ENCODE data around the gene HEPHL1.

The HEPHL1 gene

DNA sequence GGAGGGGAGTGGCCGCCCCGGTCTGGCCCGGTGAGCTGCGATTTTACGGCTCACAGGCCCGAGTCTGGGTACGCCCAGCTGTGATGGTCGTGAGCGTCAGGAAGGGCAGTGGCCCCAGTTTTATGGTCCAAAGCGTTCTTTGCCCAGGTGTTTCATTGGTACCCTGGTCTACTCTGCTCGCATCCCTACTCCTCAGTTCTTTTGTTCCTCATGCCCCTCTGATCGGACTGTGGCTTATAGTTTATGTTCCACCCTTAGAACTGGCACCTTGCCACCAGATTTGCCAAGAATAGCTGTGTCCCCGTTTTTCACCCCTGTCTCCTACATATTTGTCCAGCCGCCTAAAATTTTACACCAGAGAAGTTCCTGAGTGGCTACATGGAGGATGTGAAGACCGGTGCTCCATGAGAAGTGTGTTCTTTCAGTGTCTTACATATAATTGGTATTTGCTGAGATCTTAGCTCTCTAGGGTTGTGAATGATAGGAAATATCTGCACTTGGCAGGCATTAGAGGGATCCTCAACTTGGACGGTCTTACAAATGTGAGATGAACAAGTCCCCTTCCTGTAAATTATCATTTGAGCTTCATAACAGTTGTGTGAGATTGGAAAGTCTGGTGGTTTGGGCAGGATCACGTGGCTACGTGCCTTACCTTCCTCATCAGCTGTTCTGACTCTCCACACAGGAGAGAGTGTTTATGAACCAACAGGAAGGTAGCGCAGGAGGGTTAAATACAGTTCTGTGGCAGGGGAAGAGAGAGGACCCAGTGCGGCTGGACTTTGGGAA lies 108.6 kb downstream of the HEPHL1 start:
- no peak for DNase-seq (ENCODE audit: low read depth)

- no peak for DNase-seq (ENCODE audit: low read depth)
Measured at GRCh38 chr11:94130298-94131046, 109.3 kb downstream of the HEPHL1 start.

GRCh38 chr11:94131047-94131717 lies 110.0 kb downstream of the HEPHL1 start:
- no peak for DNase-seq (ENCODE audit: low read depth)

DNA sequence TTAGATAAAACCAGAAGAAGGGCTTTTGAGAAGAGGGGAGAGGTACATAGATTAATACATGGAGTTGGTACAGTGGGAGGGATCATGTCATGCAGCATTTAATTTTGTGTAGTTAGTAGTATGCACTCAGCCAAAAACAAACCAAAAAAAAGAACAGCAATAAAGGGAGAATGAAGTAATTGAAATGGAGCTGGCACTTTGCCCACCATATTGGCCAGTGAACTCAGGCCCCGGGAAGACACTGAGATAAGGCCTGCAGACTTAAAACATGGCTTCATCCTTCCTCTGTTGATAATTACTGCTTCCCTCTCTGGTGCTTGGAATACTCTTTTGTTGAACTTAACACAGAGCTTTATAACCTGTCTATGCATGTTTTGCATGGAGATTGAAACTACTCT lies 110.6 kb downstream of the HEPHL1 start:
- DNase-seq (ENCODE audit: low read depth), result no peak

GRCh38 chr11:94132152-94132558 lies 111.0 kb downstream of the HEPHL1 start:
- no peak for DNase-seq (ENCODE audit: low read depth)

DNA sequence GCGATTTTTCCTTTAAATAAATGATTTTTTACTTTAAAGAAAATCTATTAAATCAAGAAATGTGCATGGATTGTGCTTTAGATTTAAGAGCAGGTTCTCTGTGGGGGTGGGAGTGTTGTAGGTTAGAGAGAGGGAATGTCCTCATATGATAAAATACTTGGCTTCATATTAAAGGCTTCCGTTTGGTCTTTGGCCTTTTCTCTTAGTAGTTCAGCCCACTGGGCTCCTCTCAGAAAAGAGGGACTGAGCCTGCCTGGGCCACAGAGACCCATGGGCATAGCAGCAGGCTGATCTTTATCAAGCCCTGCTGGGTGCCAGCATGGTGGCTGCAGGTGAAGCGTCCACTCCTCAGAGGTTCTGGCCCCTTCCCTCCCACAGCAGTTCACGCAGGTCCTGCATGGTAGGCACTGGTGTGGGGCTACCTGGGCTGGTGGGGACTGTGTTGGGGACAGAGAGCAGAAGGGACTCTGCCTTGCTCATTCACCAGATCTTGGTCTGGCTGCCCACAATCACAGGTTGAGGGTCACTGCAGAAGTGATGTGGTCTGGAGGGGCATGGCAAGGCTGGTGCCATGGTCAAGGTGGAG lies 111.8 kb downstream of the HEPHL1 start:
- DNase-seq (ENCODE audit: low read depth), result no peak

DNA sequence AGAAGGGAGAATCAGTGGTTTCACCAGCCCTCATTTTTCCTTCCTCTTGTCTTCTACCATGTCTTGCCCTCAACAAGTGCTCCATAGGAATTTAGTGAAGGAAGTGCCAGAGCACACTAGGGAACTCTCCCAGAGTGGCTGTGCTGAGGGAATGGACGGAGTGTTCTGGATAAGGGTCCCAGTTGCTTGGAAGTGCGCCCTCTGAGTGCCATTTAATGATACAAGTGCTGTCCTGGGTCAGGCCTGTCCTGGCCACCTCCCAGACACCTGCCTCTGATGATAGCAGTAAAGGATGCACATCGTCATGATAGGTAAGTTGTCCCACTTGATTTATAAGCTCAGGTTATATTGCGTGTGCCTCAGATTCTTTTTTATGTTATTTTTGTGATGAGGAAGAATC lies 112.6 kb downstream of the HEPHL1 start:
- no peak for DNase-seq (ENCODE audit: low read depth)

DNA sequence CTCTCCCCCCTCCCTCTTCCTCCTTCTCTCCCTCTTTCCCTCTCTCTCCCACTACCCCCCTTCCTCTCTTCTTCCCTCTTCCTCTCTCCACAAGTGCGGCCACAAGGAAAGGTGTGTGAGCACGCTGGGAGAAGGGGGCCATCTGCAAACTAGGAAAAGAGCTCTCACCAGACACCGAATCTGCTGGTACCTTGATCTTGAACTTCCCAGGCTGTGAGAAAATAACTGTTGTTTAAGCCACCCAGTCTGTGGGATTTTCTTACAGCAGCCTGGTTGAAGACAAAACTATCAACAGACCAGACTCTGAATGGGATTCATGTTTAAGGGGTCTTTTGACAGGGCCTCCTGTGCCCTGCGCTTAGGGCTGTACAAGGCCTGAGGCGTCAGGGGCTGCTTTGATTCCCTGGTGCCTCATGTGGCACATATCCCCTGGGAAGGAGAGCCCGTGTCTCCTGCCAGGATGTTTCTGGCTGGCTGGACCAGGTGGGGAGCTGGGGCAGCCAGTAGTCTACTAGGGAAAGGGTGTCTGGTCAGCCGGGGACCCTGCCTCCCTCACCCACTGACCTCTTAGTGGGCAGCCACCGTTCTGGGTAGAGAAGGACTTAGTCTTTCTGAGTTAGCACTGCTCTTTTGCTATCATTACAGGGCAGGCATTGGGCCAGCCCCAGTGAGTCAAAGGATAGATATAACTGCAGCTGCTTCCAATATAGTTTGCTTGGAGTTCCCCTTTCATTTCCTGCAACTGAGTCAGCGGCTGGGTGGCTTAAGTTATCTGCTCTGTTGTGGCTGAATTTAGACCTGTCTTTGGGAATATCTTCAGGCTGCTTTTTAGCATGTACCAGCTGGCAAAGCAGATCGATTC lies 113.7 kb downstream of the HEPHL1 start:
- no peak for DNase-seq (ENCODE audit: low read depth)

DNA sequence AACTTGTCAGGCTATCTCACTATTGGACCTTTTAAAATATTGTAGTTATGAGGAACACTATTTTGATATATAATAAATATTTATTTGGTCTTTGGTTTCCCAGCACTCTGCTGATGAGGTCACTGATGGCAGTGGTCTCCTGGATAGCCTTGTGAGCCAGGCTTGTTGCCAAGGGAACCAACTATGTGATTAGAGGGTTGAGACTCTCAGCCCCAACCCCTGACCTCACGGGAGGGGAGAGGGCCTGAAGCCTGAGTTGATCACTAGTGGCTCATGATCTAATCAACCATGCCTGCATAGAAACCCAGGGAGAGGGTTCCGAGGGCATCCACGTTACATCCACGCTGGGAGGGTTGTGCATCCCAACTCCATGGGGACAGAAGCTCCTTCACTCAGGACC lies 118.3 kb downstream of the HEPHL1 start:
- DNase-seq (ENCODE audit: low read depth), result no peak

GRCh38 chr11:94140154-94140655 lies 119.1 kb downstream of the HEPHL1 start:
- no peak for DNase-seq (ENCODE audit: low read depth)

GRCh38 chr11:94141511-94142307 lies 120.6 kb downstream of the HEPHL1 start:
- no peak for DNase-seq (ENCODE audit: low read depth)

GRCh38 chr11:94142308-94143281 lies 121.4 kb downstream of the HEPHL1 start:
- DNase-seq (ENCODE audit: low read depth), result no peak

GRCh38 chr11:94144216-94144615 lies 123.1 kb downstream of the HEPHL1 start:
- no peak for DNase-seq (ENCODE audit: low read depth)

DNA sequence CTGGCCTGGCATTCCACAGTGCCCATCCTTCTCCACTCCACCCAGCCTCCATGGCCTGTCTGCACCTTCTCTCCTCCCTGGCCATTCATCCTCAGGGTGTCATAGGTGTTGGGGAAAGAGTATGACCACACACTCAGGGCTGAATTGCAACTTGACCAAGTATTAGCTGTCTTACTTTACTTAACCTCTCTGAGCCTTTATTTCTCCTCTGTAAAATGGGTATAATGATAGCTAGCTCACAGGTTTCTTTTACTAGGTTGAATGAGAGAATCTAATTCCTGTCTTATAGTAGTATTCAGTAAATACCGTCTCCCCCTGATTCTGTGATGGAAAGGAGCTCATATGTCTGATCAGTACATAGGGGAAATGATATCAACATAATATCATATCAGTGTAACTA lies 123.5 kb downstream of the HEPHL1 start:
- no peak for DNase-seq (ENCODE audit: low read depth)

DNA sequence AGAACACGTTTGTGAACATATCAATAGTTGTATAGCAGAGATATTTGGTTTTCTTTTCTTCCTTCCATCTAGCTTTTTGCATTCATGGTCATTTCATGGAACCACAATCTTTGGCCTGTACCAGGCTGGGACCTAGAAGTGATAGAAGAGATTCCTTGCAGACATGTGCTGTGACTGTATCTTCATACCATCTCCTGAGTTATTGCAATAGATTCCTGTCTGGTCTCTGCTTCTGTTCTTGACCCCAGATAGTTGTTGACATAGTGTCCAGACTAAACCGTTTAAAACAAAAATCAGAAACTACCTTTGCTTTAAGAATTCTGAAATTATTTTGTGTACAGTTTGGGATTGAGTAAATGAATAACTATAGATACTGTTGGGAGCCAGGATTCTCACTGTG lies 124.3 kb downstream of the HEPHL1 start:
- DNase-seq (ENCODE audit: low read depth), result no peak

DNA sequence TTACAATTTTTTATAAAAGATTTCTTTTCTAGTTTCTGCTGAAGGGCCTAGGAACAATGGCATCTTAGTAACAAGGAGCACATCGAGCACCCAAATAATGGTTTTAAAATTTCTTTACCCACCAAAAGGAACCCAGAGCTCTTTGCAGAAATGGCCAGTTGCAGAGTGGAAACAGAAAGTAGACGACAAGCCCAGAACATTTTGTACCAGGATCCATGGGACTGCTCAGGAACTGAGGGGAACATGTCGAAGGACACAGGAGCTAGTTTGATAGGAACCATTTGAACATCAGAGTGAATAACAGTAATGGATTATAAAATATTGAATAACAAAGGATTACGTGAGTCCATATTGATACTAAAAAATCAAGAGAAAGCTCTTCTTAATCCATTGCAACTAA lies 124.8 kb downstream of the HEPHL1 start:
- no peak for DNase-seq (ENCODE audit: low read depth)

DNA sequence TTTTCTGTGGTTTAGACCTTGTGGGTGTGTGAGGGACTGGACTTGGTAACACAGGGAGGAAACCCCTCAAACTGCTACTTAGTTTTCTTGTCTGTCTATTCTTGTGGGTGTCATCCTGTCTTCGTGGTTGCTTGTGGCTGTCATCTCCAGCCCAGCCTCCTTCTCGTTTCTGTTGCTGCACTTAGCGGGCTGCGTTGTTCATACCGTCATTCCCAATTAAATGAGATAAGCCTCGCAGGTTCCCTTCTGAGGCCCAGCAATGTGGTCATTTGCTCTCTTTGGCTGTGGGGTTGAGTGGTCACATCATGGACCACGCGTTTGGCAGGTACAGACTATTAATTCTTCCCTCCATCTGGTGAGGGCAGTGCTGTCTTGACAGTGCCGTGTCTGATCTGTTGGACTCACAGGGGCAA lies 126.3 kb downstream of the HEPHL1 start:
- no peak for DNase-seq (ENCODE audit: low read depth)

DNA sequence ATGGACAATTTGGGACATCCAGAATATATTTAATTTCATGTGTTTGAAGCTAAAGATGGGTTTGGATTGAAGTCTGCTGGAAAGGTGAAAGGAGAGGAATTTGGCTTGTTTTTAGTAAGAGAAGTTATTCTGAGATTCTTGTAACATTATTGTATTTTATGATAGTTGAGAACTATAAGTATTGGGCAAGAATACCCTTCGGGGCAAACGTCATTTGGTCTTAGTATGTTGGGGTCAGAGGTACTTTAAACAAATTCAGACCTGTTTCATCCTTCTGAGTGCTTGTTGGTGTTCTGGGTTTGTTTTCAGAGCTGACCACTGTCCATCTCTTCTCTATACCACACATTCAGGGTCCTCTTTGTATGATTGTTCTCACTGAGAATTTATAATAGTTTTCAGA lies 127.0 kb downstream of the HEPHL1 start:
- DNase-seq (ENCODE audit: low read depth), result no peak

DNA sequence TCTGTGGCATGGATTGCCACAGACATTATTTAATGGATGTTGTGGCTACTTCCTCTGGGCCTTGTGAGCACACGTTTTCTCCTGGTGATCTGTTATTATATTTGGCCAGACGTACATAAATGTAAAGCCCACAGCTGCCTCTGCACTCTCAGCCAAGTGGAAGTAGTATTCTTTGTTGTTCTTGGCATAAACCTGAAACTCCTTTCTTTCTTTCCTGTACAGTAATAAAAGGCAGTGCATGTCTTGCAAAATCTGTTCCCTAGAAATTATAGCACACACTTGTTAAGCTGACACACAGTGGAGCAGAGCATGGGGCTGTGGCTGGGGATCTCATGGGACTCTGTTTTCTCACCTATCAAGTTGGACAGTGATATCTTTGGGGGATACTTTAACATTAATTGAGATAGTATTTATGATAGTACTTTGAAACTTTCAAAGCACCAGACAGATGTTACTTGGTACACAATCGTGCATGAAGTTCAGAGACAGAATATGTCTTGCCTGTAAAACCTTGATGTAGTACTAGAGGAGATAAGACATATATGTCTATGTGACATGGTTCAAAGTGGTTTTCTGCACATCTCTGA lies 128.4 kb downstream of the HEPHL1 start:
- no peak for DNase-seq (ENCODE audit: low read depth)

Data from activated T-helper 1 cell treated with Interleukin-2 at 50 U/mL for 16 hours (primary cell).